Upper lobe of right lung (tissue), 1 donor: Measurements from ENCODE around the gene DGKE. TPM values are rescaled to one million over a fixed set of nuclear protein-coding genes. Genes with fewer than 3 reads are reported as not detected.

Experiments
- ATAC-seq: fragments of 200-7000 bp; cut with Tn5 transposase; one replicate; pipeline ENCODE4 v1.9.1; 2020; ENCODE audit warnings: mild to moderate bottlenecking, moderate library complexity
- DNase-seq: peaks from one replicate; pipeline ENCODE4 v3.0.0-alpha.2; 2020
- H3K27ac ChIP-seq: fragments of 200-600 bp; one replicate; pipeline ENCODE4 v1.8.0; 2022
- H3K27me3 ChIP-seq: fragments of 200-600 bp; one replicate; pipeline ENCODE4 v1.8.0; 2022; ENCODE audit warnings: mild to moderate bottlenecking
- H3K36me3 ChIP-seq: fragments of 200-600 bp; one replicate; pipeline ENCODE4 v1.8.0; 2022
- H3K4me1 ChIP-seq: fragments of 200-600 bp; one replicate; pipeline ENCODE4 v1.8.0; 2022
- H3K4me3 ChIP-seq: fragments of 200-600 bp; one replicate; pipeline ENCODE4 v1.8.0; 2022; ENCODE audit warnings: mild to moderate bottlenecking
- H3K9me3 ChIP-seq: fragments of 200-600 bp; one replicate; pipeline ENCODE4 v1.8.0; 2022
- intact Hi-C: fragments of 100-400 bp; cut with DNase I; formaldehyde crosslinking; loops from one replicate; pipeline ENCODE4 v1.11.0; 2022
- total RNA-seq: library from RNA; stranded (reverse); fragmentation: NEBNext Ultra II Directional; extraction: Animal tissue kit (Norgen Biotek cat#: 25700); gene quantifications from one replicate; pipeline ENCODE4 v1.2.1, GENCODE V29; 2021
- TF ChIP-seq, protein P1 (sequence below): fragments of 200-600 bp; IDR thresholded peaks from one replicate; pipeline ENCODE4 v1.8.0; 2022; ENCODE audit warnings: antibody characterized with exemption
- donor health status: DM: no; HTN: yes; CAD: no; lungs with severe emphysema.

Gene DGKE
- total RNA-seq, 1 donor from 2014 or later: 10.4 TPM

DNA sequence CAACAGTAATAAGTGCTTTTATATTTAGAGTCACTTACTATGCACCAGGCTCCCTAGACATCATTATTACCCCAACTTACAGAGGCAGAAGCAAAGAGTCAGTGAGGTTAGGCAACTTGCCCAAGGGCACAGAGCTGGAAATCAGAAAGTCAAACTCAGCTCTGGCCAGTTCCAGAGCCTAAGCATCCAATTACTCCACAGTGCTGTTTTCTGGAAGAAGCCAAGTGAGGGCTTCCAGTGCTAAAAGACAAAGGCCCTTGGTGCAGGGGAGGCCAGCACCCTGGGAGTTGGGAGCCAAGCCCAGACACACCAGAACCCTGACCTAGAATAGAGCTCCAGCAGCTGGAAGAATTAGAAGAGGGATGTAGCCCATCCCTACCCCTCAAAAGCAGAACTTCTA, 40.4 kb upstream of the DGKE start:
- ATAC-seq (no peak), DNase-seq (no peak)
- Histone ChIP-seq H3K27me3 (no peaks in the 10 kb centered on the region), H3K4me1 (peaks cover 3% of the 10 kb centered on the region), H3K4me3 (no peak overlapping the region), H3K9me3 (no peaks in the 10 kb centered on the region), H3K27ac (no peak overlapping the region), H3K36me3 (no peaks in the 10 kb centered on the region)
- intact Hi-C loops: no loop called here
- TF ChIP-seq, protein P1, sequence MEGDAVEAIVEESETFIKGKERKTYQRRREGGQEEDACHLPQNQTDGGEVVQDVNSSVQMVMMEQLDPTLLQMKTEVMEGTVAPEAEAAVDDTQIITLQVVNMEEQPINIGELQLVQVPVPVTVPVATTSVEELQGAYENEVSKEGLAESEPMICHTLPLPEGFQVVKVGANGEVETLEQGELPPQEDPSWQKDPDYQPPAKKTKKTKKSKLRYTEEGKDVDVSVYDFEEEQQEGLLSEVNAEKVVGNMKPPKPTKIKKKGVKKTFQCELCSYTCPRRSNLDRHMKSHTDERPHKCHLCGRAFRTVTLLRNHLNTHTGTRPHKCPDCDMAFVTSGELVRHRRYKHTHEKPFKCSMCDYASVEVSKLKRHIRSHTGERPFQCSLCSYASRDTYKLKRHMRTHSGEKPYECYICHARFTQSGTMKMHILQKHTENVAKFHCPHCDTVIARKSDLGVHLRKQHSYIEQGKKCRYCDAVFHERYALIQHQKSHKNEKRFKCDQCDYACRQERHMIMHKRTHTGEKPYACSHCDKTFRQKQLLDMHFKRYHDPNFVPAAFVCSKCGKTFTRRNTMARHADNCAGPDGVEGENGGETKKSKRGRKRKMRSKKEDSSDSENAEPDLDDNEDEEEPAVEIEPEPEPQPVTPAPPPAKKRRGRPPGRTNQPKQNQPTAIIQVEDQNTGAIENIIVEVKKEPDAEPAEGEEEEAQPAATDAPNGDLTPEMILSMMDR: no peak

- H3K27ac ChIP-seq: no peak overlapping the region
- ATAC-seq (peak; percentile 78), DNase-seq (no peak)
- TF ChIP-seq, protein P1: no peak
- no peaks in the 10 kb centered on the region for H3K36me3 ChIP-seq
- no peaks in the 10 kb centered on the region for H3K9me3 ChIP-seq
- intact Hi-C loops: no loop called here
- peaks cover 3% of the 10 kb centered on the region for H3K4me1 ChIP-seq
- H3K4me3 ChIP-seq: no peak overlapping the region
- H3K27me3 ChIP-seq: no peaks in the 10 kb centered on the region
These were observed 40.0 kb upstream of the DGKE start for GRCh38 chr17:56793957-56794356.

DNA sequence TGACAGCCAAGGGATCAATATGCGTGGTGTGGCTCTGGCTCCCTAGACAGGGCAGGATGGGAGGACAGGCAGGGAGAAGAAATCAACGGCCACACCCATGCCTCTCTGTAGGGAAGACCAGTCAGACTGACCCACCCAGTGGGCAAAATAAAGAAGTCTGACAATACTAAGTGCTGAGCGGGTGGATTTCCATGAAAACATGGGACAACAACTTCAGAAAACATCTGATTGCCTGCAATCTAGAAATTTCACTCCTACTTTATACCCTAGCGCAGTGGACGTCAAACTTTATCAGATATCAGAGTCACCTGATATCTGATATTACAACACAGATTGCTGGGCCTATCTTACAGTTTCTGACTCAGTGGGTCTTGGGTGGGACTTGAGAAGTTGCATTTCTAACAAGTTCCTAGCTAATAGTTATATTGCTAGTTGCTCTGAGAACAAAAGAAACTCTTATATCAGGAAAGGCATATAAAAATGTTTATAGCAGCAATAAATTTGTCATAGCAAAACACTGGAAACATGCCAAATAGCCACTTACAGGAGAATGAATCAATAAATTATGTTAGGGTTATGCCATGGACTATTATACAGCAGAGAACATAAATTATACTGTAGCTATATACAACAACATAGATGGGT, 38.6 kb upstream of the DGKE start:
- Histone ChIP-seq H3K4me1 (peaks cover 3% of the 10 kb centered on the region), H3K27me3 (no peaks in the 10 kb centered on the region), H3K27ac (no peak overlapping the region), H3K9me3 (no peaks in the 10 kb centered on the region), H3K4me3 (no peak overlapping the region), H3K36me3 (no peaks in the 10 kb centered on the region)
- ATAC-seq (peak; percentile 9), DNase-seq (no peak)
- intact Hi-C loops: no loop called here
- TF ChIP-seq, protein P1: no peak

DNA sequence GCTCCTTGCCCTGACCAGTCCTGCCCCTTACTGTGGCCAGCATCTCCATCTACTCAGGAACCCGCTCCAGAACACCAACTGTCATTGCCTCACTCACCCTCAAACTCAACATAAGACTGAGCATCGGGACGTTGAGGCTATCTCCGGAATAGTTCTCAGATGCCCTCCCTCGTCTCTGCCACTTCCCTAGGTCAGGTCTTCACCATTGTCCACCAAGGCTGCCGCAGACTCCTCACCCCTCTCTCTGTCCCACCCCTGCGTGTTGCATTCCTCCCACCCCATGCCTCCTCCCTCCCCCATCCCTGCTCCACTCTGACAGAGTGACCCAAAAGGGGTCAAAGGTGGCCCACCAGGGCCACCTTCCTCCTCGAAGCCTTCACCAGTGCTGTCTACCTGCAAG, 37.4 kb upstream of the DGKE start:
- H3K27me3 ChIP-seq: no peaks in the 10 kb centered on the region
- no peaks in the 10 kb centered on the region for H3K36me3 ChIP-seq
- no peak overlapping the region for H3K4me3 ChIP-seq
- ATAC-seq: no peak
- peaks cover 3% of the 10 kb centered on the region for H3K4me1 ChIP-seq
- intact Hi-C loops: no loop called here
- no peak overlapping the region for H3K27ac ChIP-seq
- no peaks in the 10 kb centered on the region for H3K9me3 ChIP-seq
- TF ChIP-seq, protein P1: no peak
- no peak for DNase-seq

DNA sequence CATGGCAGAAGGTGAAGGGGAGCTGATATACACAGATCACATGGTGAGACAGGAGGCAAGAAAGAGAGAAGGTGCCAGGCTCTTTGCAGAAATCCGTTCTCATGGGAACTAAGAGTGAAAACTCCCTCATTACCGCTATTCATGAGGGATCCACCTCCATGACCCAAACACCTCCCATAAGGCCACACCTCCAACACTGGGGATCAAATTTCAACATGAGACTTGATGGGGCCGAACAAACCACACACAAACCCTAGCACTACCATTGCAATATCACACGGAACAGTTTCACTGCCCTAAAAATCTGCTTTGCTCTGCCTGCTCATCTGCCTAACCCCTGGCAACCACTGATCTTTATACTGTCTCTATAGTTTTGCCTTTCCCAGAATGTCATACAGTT, 35.0 kb upstream of the DGKE start:
- no peaks in the 10 kb centered on the region for H3K36me3 ChIP-seq
- H3K4me3 ChIP-seq: no peak overlapping the region
- ATAC-seq: no peak
- DNase-seq: no peak
- intact Hi-C loops: no loop called here
- no peaks in the 10 kb centered on the region for H3K27me3 ChIP-seq
- H3K9me3 ChIP-seq: no peaks in the 10 kb centered on the region
- H3K4me1 ChIP-seq: peaks cover 7% of the 10 kb centered on the region
- H3K27ac ChIP-seq: no peak overlapping the region
- TF ChIP-seq, protein P1: no peak
